Keratinocyte (primary cell): ENCODE data around the gene SLK. TPM values are rescaled to one million over a fixed set of nuclear protein-coding genes. Genes with fewer than 3 reads are reported as not detected.

Experiments used
- DNase-seq: peaks from one replicate; pipeline ENCODE4 v3.0.0-alpha.2; 2011; ENCODE audit warnings: low read depth, missing footprints, low spot score
- FAIRE-seq: peaks from 2 replicates; lab custom pipeline; 2011; peaks lifted over from hg19 to GRCh38; lab: Jason Lieb, UNC
- H2AFZ ChIP-seq: 2 replicates; pipeline ENCODE4 v1.6.0; 2012; ENCODE audit warnings: low read length, control low read depth, inconsistent platforms; ENCODE audit not compliant: control insufficient read depth
- H3K27ac ChIP-seq: 2 replicates; pipeline ENCODE4 v1.5.1; 2011; ENCODE audit warnings: low read length; ENCODE audit not compliant: control insufficient read depth, insufficient read depth
- H3K27me3 ChIP-seq: 3 replicates; pipeline ENCODE4 v1.6.0; 2011; ENCODE audit warnings: low read length; ENCODE audit not compliant: control insufficient read depth, insufficient read depth; ENCODE audit errors: extremely low read depth
- H3K36me3 ChIP-seq, 2 experiments: 2 replicates in 1 of 2; 3 replicates in 1 of 2; pipeline ENCODE4 v1.5.1; 2011; ENCODE audit warnings: low read length in 2 of 2, mild to moderate bottlenecking in 1 of 2; ENCODE audit not compliant: control insufficient read depth in 2 of 2, insufficient read depth in 2 of 2; ENCODE audit errors: extremely low read depth in 1 of 2
- H3K4me1 ChIP-seq: 3 replicates; pipeline ENCODE4 v1.5.1; 2011; ENCODE audit warnings: low read length; ENCODE audit not compliant: control insufficient read depth, insufficient read depth; ENCODE audit errors: extremely low read depth
- H3K4me2 ChIP-seq: 3 replicates; pipeline ENCODE4 v1.6.0; 2011; ENCODE audit warnings: low read depth, low read length; ENCODE audit not compliant: control insufficient read depth, insufficient read depth; ENCODE audit errors: extremely low read depth
- H3K4me3 ChIP-seq, 3 experiments: fragments of 200-600 bp in 1 of 3; sonication (generic) in 1 of 3; 2 replicates in 2 of 3; 3 replicates in 1 of 3; pipeline ENCODE4 v1.5.1; 2011 to 2016; ENCODE audit warnings: low read length in 3 of 3, mild to moderate bottlenecking in 3 of 3, control low read depth in 2 of 3, inconsistent platforms in 1 of 3, low read depth in 1 of 3, mixed read lengths in 1 of 3, mixed run types in 1 of 3, moderate library complexity in 1 of 3; ENCODE audit not compliant: control insufficient read depth in 2 of 3, insufficient read depth in 2 of 3; ENCODE audit errors: extremely low read depth in 1 of 3
- H3K79me2 ChIP-seq: 2 replicates; pipeline ENCODE4 v1.6.0; 2012; ENCODE audit warnings: low read length; ENCODE audit not compliant: control insufficient read depth, insufficient read depth
- H3K9ac ChIP-seq: 3 replicates; pipeline ENCODE4 v1.6.0; 2011; ENCODE audit warnings: low read length; ENCODE audit not compliant: control insufficient read depth, insufficient read depth; ENCODE audit errors: extremely low read depth
- H3K9me1 ChIP-seq: 3 replicates; pipeline ENCODE4 v1.6.0; 2011; ENCODE audit warnings: low read length; ENCODE audit not compliant: control insufficient read depth, insufficient read depth; ENCODE audit errors: extremely low read depth
- H3K9me3 ChIP-seq: 2 replicates; pipeline ENCODE4 v1.5.1; 2012; ENCODE audit warnings: low read depth, low read length; ENCODE audit not compliant: control insufficient read depth
- H4K20me1 ChIP-seq: 3 replicates; pipeline ENCODE4 v1.6.0; 2011; ENCODE audit warnings: low read length; ENCODE audit not compliant: control insufficient read depth, insufficient read depth; ENCODE audit errors: extremely low read depth
- CTCF ChIP-seq, 3 experiments: IDR thresholded peaks in 1 of 3; conservative IDR thresholded peaks in 1 of 3; optimal IDR thresholded peaks in 1 of 3; 2 replicates in 2 of 3; 3 replicates in 1 of 3; pipeline versions ENCODE3 to v1.5.1; 2011; ENCODE audit warnings: low read length in 3 of 3, mild to moderate bottlenecking in 3 of 3, moderate library complexity in 2 of 3, control low read depth in 1 of 3, inconsistent platforms in 1 of 3; ENCODE audit not compliant: insufficient read depth in 2 of 3; ENCODE audit errors: extremely low read depth in 1 of 3
- EZH2 ChIP-seq: IDR thresholded peaks from one replicate; pipeline ENCODE4 v1.6.1; 2012; ENCODE audit warnings: inconsistent platforms, mild to moderate bottlenecking, low read length, moderate library complexity
- dilution Hi-C: fragments of 300-500 bp; cut with MboI; formaldehyde crosslinking; loops from one replicate; pipeline ENCODE4 v1.7.0; 2020; ENCODE audit warnings: low sequenced_read_pairs; ENCODE audit not compliant: extremely low pct_ligation_motif_present
- polyA plus RNA-seq, 5 experiments: library from polyadenylated mRNA; depleted of rRNA in 3 of 5; stranded (reverse) in 3 of 5; stranded (forward) in 1 of 5; unstranded in 1 of 5; fragments of >200 nt; gene quantifications; 1 replicate in 1 of 5; 2 replicates in 3 of 5; 3 replicates in 1 of 5; pipeline versions ENCODE4 v1.2.1 to v1.2.3, GENCODE V29; 2011 to 2012; ENCODE audit warnings: missing spikeins in 2 of 5, low read depth in 1 of 5, low replicate concordance in 1 of 5

SLK gene
- polyA plus RNA-seq, 1 donor (not counting 4 experiments of a cell fraction or from before 2014, with no cell fraction given), result 36.7 TPM

DNA sequence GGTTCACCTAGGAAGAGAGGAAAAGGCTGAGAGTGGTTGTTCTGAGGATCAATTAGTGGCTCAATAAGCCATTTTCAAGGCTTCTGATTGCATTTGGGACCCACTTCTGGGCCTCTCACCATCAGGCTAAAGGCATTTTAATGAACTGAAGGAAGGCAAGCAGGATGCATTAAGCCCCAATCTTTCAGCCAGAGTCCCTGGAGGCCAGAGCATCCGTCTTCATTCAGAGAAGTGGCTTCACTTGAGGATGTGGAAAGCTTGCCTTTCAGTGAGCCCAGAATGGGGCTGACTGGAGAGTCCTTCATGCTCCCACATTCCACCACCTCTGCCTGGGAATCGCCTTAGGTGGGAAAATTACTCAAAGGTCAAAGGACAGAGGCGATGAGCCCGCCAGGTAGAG, 76.9 kb downstream of the SLK start:
- H3K9ac ChIP-seq, result no peak overlapping the region
- H3K4me3 ChIP-seq, result no peak overlapping the region
- peaks cover 87 to 96% of the 10 kb centered on the region in 2 experiments for H3K36me3 ChIP-seq
- no peaks in the 10 kb centered on the region for H4K20me1 ChIP-seq
- no peaks in the 10 kb centered on the region for H3K27me3 ChIP-seq
- H3K9me1 ChIP-seq, result no peaks in the 10 kb centered on the region
- no peaks in the 10 kb centered on the region for H3K9me3 ChIP-seq
- no peak overlapping the region for H3K4me2 ChIP-seq
- no peak overlapping the region for H3K27ac ChIP-seq
- dilution Hi-C loops, result no loop called here
- H3K4me1 ChIP-seq, result no peaks in the 10 kb centered on the region
- DNase-seq (no peak), FAIRE-seq (no peak)
- H3K79me2 ChIP-seq, result peaks cover 8% of the 10 kb centered on the region
- TF ChIP-seq EZH2, result no peak
- no peak for TF ChIP-seq CTCF (optimal IDR thresholded peaks at IDR 0.05 in 1 of 3, IDR thresholded peaks at IDR 0.05 in 1 of 3, conservative IDR thresholded peaks at IDR 0.05 in 1 of 3; ENCODE audit: extremely low read depth in 1 of 3, insufficient read depth in 2 of 3, low read length in 3 of 3)
- no peak overlapping the region for H2AFZ ChIP-seq

DNA sequence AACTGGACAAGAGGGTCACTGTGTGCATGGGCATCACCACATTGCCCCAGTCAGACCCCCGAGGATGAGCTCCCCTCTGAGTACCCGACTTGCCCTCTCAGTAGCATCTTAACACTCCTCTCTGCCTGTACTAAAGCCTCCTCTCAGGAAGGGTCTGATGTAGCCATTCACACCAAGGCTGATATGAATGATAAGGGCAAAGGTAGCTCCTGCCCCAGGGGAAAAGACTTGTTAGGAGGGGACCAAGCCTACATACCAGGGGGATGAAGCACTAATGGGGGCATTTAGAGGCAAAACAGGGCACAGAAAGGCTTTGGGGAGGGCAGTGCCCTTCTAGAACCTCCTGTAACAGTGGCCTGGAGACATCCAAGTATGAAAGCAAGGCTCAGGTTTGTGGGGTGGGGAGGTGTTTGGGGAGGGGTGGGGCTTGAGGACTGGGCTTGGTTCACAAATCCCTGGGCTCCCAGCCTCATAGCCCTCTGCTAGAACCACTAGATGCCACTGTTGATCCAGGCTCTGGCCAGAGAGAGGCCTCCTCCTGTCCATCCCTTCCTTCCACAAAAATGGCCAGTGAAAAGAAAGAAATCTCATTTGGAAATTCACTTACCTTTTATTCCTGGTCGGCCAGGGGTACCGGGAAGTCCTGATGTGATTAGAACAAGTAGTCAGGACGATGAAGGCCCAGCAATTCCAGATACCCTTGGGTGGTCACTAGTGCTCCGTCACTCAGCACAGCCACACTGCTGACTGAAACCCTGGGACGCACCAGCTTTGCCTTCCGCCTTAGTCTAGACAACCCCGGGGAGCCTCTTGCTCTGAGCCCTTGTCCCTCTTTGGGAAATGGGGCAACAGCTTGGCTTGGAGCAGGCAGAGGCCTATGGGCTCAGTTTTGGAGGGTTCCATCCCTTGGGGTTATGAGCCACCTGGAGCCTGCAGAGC, 78.5 kb downstream of the SLK start:
- Histone ChIP-seq H3K9me1 (no peaks in the 10 kb centered on the region), H3K27me3 (no peaks in the 10 kb centered on the region), H3K4me2 (no peak overlapping the region), H2AFZ (no peak overlapping the region), H3K79me2 (peaks cover 8% of the 10 kb centered on the region), H3K36me3 (peaks cover 82 to 95% of the 10 kb centered on the region in 2 experiments), H3K9me3 (no peaks in the 10 kb centered on the region), H3K9ac (no peak overlapping the region), H3K27ac (no peak overlapping the region), H3K4me1 (peaks cover 15% of the 10 kb centered on the region), H4K20me1 (no peaks in the 10 kb centered on the region), H3K4me3 (no peak overlapping the region)
- DNase-seq (no peak), FAIRE-seq (no peak)
- dilution Hi-C loops, result no loop called here
- no peak for TF ChIP-seq EZH2
- TF ChIP-seq CTCF (optimal IDR thresholded peaks at IDR 0.05 in 1 of 3, IDR thresholded peaks at IDR 0.05 in 1 of 3, conservative IDR thresholded peaks at IDR 0.05 in 1 of 3; ENCODE audit: extremely low read depth in 1 of 3, insufficient read depth in 2 of 3, low read length in 3 of 3), result peak in 1 of 3 experiments; percentile 24
